EH (cell line): Measurements from ENCODE around the gene PHYH.
"Not testable (repeated sequence)": the region's sequence is repeated elsewhere in the genome, so short reads cannot be mapped to it uniquely, and the experiment has no call there.

Experiments
- DNase-seq: peaks from one replicate; pipeline ENCODE4 v3.0.0-alpha.2; 2015; ENCODE audit warnings: low read depth

PHYH gene

DNA sequence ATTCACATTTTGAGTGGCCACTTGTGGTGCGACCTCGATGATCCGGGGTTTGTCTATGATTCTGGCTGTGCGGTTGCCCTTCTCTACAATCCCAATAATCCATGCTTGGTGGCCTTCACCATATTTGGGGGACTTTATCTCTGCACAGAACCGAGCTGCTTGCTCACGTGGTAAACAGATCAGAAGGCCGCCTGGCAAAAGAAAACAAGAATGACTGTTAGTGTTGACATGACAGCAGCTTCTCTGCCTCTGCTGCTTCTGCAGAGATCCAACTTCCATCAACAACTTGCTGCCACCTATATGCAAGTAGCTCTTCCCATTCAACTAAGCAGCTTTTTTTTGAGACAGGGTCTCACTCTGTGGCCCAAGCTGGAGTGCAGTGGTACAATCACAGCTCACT, 19.3 kb upstream of the PHYH start:
- no peak for DNase-seq

DNA sequence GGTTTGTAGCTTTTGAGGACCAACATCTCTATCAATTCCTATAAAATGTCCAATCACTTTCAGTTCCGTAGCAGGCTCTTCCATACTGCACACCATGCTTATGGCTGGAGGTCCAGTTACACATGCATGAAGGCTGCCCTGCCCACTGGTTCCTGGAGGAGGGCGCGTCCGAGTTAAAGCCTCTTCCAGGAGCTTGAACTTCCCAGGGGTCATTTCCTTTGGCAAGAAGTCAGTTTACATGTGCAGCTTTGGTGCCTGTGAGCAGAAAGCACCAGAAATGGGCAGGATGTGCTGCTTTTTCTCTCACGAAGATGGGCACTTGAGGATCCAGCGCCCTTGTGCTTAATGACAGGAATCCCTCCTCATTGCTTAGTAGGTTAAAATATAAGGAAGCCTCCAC, 17.6 kb upstream of the PHYH start:
- DNase-seq = no peak

DNA sequence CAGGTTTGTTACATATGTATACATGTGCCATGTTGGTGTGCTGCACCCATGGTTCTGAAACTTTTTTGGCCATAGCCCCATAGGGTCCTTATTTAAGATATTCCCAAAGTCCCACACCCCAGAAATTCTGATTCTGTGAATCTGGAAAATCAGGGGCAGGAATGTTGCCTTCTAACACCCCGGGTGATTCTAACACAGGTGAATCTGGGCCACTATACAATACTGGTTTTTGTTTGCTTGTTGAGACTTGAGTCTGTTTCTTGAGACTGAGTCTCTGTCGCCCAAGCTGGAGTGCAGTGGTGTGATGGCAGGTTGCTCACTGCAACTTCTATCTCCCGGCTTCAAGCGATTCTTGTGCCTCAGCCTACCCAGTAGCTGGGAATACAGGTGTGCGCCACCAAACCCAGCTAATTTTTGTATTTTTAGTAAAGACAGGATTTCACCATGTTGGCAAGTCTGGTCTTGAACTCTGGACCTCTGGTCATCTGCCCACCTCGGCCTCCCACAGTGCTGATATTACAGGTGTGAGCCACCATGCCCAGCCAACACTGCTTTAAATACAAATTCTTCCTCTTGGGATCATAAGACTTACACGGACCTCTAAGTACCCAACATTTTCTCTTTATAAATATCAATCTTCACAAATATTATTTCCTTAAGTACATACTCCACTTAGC, 16.9 kb upstream of the PHYH start:
- no peak for DNase-seq

DNA sequence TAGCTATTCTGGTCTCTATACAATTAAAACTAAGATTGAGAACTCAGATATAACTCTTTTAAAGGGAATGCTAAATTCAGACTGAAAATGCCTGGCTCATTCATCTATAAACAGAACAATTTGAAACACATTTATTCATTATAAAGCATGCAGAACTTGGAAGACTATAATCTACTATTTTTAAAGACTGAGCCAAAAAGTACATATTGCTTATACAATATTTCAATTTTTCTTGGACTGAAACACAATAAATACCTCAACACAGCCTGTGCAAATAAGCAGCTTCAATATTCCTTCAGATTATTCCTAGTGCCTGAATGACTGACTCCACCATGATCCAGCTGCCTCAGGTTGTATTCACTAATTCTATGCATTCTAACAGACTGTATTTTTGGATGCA, 15.5 kb upstream of the PHYH start:
- DNase-seq = no peak

DNA sequence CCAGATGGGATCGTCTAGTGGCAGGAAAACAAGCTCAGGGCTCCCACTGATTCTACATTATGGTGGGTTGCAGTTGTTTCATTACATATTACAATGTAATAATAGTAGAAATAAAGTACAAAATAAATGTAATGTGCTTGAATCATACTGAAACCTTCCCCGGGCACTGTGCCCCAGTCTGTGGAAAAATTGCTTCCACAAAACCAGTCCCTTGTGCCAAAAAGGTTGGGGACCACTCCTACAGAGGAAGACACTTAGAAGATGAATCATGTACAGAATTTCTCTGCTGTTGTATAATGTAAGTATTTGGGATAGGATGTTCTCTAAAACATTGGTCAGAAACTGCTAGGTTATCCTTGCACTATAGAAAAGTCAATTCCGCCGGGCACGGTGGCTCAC, 11.3 kb upstream of the PHYH start:
- DNase-seq = peak; percentile 15

DNA sequence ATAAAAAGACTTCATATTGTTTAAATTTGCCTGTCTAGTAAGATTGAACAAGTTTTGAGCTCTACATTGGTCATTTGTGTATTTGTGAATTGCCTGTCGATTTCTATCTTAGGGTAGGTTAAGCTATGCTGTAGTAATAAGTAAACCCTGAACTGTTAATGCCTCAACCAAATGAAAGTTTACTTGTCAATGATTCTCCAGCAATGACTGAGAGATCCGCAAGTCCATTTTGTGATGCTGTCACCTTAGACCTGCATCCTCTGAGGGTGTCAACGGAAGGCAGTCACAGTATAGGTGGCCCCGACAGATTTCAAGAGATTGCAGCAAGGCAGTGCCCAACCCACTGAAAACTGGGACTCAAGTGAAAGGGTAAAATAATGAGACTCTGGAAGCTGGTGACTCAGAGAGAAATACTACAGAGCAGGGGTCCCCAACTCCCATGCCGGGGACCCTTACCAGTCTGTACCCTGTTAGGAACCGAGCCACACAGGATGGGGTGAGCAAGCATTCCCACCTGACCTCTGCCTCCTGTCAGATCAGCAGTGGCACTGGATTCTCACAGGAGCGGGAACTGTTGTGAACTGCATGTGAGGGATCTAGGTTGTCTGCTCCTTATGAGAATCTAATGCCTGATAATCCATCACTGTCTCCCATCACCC, 10.8 kb upstream of the PHYH start:
- no peak for DNase-seq

DNA sequence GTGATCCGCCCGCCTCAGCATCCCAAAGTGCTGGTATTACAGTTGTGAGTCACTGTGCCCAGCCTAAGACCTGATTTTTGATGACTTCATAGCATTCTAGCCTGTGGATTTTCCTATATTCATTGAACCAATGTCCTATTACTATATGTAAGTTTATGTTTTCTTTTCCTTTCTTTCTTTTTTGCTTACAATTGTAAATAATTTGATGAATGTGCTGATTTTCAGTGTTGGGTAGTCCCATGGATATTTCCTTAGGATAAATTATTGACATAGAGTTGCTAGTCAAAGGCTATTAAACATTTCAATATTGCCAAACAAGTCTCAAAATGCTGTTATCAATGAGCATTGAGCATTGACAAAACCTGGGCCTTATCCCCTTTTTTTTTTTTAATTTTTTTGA, 9.9 kb upstream of the PHYH start:
- no peak for DNase-seq

DNA sequence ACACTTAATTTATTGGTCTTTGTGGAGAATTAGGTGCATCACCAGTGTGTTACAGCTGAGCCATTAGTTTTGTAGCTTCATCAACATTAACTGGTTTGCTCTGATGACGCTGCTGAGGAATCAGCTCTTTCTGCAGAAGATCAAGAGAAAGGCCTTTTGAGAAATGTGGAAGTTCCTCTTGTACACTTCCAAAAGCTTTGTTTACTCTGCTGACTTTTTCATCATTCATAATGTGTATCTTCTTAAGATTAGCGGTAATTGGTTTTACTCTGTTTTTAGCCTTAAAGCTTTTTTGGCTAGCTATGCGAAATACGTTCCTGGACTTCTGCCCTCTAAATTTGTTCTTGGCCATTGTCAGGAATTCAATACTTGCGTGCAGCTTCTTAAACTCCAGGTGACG, 8.2 kb upstream of the PHYH start:
- no peak for DNase-seq

DNA sequence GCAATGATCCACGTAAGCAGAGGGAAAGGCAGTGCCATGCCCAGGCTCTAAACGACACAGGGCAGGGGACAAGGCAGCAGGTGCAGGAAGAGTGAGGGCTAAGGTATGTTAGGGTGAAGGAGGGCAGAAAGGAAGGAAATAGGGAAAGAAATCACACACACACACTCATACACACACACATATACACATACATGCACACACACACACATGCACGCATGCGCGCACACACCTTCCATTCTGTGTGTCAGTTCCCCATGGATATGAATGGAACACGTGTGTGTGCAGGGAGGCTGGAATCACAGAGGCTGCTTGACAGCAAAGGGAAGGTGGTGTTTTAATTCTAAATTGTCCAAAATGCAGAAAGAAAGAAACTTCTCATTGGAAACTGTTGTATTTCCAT, 6.2 kb upstream of the PHYH start:
- no peak for DNase-seq

DNA sequence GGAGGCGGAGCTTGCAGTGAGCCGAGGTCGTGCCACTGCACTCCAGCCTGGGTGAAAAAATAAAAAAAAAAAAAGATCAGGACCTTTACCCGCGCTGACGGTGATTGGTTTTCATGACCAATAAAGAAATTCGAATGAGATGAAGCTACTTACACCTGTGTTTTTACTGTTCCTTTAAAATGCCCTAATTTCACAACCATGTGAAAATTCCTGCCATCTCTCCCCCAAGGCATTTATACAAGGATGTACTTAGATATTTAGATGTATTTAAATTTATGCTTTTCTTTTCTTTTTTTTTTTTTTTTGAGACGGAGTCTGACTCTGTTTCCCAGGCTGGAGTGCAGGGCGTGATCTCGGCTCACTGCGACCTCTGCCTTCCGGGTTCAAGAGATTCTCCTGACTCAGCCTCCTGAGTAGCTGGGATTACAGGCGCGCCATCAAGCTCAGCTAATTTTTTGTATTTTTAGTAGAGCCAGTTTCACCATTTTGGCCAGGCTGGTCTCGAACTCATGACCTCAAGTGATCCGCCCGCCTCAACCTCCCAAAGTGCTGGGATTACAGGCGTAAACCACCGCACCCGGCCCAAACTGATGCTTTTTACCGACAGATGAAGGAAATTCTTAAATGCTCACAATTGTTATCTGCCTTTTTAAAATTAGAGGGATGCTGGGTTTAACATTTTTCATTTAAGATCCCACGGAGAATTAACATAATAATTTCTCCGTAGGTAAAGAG, 3.1 kb upstream of the PHYH start:
- DNase-seq = no peak

DNA sequence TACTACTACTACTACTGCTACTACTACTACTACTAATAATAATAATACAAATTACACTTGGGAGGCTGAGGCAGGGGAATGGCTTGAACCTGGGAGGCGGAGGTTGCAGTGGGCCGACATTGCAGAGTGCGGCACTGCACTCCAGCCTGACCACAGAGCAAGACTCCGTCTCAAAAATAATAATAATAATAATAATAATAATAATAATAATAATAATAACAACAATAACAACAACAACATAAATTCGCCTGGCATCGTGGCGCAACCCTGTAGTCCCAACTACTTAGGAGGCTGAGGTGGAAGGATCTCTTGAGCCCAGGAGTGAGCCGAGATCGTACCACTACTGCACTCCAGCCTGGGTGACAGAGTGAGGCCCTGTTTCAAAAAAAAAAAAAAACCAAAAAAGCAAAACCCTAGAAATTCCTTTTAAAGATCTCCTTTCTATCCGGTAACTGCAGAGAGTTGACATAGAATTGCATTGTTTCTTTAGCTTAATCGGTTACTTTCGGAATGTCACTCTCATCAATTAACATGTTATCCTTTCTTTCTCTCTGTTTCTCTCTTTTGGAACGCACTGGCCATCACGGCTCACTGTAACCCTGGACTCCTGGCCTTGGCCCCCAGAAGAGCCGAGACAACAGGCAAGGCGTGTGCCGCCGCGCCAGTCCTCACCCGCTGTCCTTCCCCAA, 972 bp downstream of the PHYH start:
- no peak for DNase-seq

DNA sequence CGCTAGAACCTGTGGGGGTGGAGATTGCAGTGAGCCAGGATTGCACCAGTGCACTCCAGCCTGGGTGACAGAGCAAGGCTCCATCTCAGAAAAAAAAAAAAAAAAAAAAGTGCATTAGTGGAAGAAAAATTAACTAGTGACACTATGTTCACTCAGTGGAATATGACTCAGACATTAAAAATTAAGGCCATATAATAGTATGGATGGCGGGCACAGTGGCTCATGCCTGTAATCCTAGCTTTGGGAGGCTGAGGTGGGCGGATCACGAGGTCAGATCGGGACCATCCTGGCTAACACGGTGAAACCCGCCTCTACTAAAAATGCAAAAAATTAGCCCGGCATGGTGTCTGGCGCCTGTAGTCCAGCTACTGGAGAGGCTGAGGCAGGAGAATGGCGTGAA, 3.4 kb downstream of the PHYH start:
- DNase-seq = no peak

DNA sequence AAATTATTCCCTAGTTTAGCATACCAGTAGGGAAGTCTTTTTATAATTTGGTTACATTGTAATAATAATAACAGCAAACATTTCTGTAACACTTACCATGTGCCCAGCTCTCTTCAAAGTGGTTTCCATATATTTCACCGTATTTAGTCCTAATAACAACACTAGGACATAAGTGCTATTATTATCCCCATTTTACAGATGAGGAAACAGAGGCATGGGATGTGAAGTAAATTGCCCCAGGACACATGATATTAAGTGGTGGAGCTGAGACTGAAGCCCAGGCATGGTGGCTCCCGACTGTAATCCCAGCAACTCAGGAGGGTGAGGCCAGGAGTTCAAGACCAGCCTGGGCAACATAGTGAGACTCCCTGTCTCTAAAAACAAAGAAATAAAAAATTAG, 5.1 kb downstream of the PHYH start:
- DNase-seq = no peak

DNA sequence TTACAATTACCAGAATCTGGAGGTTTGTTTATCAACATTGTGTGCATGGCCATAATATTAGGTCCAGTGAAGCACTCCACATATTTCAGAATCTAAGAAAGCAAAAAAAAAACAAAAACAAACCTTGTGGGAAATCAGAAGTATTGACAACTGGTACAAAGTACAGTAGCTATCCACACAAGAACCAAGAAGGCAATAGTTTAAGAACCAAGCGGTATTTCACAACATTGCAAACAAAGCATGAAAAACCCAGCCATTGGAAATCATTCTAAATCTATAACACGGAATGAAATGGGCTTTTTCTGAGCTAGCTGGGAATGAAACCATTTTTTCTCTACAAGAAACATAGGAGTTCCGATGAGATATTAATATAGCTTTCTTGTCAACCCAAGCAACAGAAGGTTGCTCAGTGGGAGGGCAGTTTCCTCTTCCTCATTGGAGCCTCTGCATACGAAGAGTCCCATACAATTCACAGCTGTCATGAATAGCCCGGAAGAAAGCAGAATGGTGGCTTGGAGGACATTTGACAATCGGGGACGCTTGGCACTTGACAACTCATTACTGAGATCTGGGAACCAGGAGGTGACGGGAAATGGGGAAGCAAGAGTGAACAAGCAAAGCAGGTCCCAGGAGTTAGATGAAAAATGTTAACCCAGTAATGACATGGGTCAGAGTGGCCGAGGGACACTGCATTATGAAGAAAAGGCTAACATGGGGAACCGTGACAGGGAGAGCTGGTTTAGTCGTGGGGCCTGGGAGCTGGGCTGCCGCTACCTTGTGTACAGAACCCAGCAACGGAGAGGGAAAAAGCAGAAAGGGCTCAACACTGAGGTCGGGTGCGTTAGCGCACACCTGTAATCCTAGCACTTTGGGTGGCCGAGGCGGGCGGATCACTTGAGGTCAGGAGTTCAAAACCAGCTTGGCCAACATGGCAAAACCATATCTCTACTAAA, 7.8 kb downstream of the PHYH start:
- DNase-seq = no peak

DNA sequence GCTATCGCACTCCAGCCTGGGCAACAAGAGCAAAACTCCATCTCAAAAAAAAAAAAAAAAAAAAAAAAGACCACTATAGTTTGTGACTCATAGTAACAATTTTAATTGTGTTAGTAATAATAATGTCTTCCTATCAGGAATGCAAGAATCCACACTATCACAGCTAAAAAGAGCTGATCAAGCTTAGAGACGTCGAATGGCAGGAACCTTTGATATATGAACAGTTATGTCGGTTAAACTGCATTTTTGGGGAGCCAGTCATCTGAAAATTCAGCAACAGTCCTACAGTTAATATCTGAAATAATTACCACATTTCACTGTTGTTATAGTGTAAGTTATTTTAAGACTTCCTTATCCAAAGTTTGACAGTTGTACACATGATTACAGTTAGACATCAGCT, 8.8 kb downstream of the PHYH start:
- peak; percentile 35 for DNase-seq

DNA sequence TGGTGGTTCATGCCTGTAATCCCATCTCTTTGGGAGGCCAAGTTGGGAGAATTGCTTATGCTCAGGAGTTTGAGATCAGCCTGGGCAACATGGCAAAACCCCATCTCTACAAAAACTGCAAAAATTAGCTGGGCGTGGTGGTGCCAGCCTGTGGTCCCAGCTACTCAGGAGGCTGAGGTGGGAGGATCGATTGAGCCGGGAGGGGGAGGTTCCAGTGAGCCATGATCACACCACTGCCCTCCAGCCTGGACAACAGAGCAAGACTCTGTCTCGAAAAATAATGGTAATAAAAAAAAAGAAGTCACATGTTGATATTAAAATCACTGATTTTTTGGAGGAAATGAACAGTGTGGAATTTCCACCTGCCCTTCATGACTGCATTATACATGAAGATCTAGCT, 15.8 kb downstream of the PHYH start:
- DNase-seq = no peak

DNA sequence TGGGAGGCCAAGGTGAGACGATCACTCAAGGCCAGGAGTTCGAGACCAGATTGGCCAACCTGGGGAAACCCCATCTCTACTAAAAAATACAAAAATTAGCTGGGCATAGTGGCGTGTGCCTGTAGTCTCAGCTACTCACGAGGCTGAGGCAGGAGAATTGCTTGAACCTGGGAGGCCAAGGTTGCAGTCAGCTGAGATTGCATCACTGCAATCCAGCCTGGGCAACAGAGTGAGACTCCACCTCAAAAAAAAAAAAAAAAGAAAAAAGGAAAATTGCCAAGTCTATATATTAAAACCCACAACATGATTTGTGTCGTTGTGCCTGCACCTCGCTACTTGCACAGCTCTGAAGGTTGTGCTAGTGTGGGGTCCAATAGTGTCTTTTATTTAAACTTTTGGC, 17.5 kb downstream of the PHYH start:
- not testable (repeated sequence) for DNase-seq

DNA sequence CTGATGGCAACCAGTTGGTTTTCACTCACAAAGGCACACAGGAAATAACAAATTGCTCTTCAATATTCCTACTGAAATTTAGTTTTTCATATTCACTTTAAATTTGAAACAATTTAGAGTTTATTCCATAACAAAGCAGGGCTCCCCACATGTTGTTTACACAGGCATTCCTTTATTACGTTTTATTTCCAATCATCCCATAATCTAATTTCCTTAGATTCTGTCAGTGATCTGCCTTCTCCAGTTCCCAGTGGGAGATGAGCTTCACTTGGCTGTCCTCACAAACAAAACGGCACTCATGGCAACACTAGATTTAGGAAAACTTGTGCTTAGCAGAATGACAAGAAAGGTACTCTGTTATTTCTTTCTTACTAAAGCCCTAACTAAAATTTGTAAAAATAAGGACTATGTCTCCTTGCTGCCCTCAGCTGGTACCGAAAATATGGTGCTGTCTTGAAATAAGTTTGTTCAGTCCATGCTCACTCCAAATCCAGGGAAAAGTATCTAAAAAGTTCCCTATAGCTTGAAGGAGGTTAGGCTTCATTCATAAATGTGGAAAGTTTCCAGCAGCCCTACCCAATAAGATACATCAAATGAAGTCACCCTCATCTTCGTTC, 23.0 kb downstream of the PHYH start:
- no peak for DNase-seq

DNA sequence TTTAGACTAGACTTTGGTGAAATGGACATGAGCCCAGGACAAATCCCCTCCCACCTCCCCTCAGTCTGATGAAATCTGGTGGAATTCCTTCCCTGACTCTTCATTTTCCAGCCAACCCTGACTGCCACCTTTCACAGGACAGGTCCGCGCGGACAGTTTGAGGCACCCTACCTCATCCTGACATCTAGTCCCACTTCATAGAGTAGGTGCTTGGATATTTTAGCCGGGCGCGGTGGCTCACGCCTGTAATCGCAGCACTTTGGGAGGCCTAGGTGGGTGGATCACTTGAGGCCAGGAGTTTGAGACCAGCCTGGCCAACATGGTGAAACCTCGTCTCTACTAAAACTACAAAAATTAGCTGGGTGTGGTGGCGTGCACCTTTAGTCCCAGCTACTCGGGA, 23.7 kb downstream of the PHYH start:
- not testable (repeated sequence) for DNase-seq

DNA sequence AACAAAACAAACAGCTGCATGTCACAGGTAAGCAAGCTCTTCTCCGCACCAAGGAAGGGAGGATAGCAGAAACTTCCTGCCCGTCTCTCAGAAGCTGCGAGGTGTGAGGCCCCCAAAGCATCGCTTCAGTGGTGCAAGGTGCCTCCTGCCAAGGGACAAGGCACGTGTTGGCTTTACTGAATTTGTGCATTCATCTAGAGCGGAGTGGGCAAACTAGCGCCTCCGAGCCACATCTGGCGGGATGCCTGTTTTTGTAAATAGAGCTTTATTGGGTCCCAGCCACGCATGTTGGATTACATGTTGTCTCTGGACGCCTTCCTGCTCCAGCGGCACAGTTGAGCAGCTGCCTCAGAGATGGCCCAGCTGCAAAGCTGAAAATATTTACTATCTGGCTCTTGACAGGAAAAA, 27.7 kb downstream of the PHYH start:
- peak; percentile 45 for DNase-seq

DNA sequence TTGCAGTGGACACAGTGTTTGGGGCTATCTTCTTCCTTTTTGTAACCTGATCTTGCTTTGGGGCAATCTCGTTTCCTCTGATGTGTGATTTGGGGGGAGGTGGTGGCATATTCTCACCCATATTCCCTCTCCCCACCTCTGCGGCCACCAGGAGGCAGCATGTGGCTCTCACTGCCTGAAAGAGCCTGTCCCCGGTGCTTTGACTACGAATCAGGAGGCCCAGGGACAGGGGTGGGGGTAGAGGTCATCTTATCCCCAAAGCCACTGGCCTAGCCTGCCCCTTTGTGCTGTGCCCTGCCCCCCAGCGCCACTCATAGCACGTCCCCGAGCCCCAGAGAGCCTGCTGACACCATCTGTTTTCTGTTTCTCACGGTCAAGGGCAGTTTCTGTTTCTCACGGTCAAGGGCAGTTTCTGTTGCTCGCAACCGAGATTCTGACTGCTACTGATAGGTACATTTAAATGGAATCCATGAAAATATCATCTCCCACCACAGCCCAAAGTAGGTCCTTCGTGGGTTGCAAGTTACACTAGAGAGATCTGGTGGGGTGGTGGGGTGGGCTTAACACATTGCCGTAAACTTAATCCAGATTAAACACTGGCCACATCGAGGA, 28.2 kb downstream of the PHYH start:
- DNase-seq = peak; percentile 29
